ENCODE data around the gene KIFAP3.

GRCh38 chr1:170001266-170001665 lies 73.2 kb downstream of the KIFAP3 start:
- no peak for TF ChIP-seq CTCF (IDR thresholded peaks at IDR 0.05)
- TF ChIP-seq POLR2A (IDR thresholded peaks at IDR 0.05) = no peak

All from esophagus squamous epithelium (tissue), 4 donors.